ENCODE data around the gene PCK1. TPM values are rescaled to one million over a fixed set of nuclear protein-coding genes. Genes with fewer than 3 reads are reported as not detected.

PCK1 gene
- total and polyA plus RNA-seq, 2 donors (not counting 3 experiments of a cell fraction or from before 2014, with no cell fraction given) = not detected

DNA sequence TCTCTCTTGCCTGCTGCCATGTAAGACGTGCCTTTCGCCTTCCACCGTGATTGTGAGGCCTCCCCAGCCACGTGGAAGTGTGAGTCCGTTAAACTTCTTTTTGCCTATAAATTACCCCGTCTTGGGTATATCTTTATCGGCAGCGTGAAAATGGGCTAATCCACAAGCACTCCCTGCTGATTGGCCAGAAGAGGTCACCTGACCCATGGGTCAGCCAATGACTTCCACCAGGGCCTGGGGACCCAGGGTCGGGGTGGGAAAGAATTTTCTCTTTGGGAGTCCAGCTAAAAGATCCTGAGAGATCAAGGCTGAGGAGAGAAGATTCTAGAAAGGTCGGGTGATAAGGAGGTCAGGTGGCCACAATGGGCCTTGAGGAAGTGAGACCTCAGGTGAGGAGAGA, 42.2 kb downstream of the PCK1 start:
- CTCF ChIA-PET = no interaction called here
- FAIRE-seq = no peak
- POLR2A ChIA-PET = no interaction called here

More for the DNA sequence above, 42.2 kb downstream of the PCK1 start:
- Histone ChIP-seq H3K27ac (ENCODE audit: insufficient read depth, low read depth, low read length) (no peak overlapping the region), H2AFZ (ENCODE audit: low read depth, low read length) (no peak overlapping the region), H3K79me2 (ENCODE audit: control insufficient read depth, insufficient read depth, low read length) (no peaks in the 10 kb centered on the region), H3K9me3 (replicated peaks; ENCODE audit: control insufficient read depth, insufficient read depth, low read length) (no peaks in the 10 kb centered on the region), H4K20me1 (replicated peaks; ENCODE audit: control insufficient read depth, extremely low read depth, insufficient read depth, low read length) (no peaks in the 10 kb centered on the region), H3K4me3 (replicated peaks in 1 of 3; ENCODE audit: insufficient read depth in 1 of 3, low read depth in 1 of 3, low read length in 3 of 3) (no peak overlapping the region), H3K9ac (replicated peaks; ENCODE audit: extremely low read depth, insufficient read depth, low read length) (no peak overlapping the region), H3K9me1 (replicated peaks; ENCODE audit: control insufficient read depth, extremely low read depth, insufficient read depth, low read length) (no peaks in the 10 kb centered on the region), H3K4me2 (ENCODE audit: insufficient read depth, low read length) (no peak overlapping the region), H3K4me1 (ENCODE audit: control insufficient read depth, extremely low read depth, insufficient read depth, low read length) (no peaks in the 10 kb centered on the region), H3K27me3 (ENCODE audit: control insufficient read depth in 2 of 2, insufficient read depth in 2 of 2, low read length in 2 of 2) (peaks cover 2% of the 10 kb centered on the region in 2 experiments), H3K36me3 (ENCODE audit: control insufficient read depth in 2 of 2, extremely low read depth in 1 of 2, insufficient read depth in 2 of 2, low read length in 2 of 2) (no peaks in the 10 kb centered on the region)
- TF ChIP-seq EZH2 (IDR thresholded peaks at IDR 0.05; ENCODE audit: borderline replicate concordance, low read depth, low read length, severe bottlenecking) (no peak), FOS (IDR thresholded peaks at IDR 0.05; ENCODE audit: borderline replicate concordance, insufficient read depth, low read length) (no peak), JUN (IDR thresholded peaks at IDR 0.05; ENCODE audit: borderline replicate concordance, insufficient read depth, insufficient read length, low read depth) (no peak), GATA2 (IDR thresholded peaks at IDR 0.05; ENCODE audit: insufficient read depth, insufficient read length, low read depth, low read length) (no peak), POLR2A (IDR thresholded peaks at IDR 0.05; ENCODE audit: low read depth, low read length) (no peak), MYC (IDR thresholded peaks at IDR 0.05; ENCODE audit: low read depth, low read length) (no peak), POLR2AphosphoS5 (IDR thresholded peaks at IDR 0.05; ENCODE audit: insufficient read depth, low read depth, low read length) (no peak)
- TF ChIP-seq, protein P1, sequence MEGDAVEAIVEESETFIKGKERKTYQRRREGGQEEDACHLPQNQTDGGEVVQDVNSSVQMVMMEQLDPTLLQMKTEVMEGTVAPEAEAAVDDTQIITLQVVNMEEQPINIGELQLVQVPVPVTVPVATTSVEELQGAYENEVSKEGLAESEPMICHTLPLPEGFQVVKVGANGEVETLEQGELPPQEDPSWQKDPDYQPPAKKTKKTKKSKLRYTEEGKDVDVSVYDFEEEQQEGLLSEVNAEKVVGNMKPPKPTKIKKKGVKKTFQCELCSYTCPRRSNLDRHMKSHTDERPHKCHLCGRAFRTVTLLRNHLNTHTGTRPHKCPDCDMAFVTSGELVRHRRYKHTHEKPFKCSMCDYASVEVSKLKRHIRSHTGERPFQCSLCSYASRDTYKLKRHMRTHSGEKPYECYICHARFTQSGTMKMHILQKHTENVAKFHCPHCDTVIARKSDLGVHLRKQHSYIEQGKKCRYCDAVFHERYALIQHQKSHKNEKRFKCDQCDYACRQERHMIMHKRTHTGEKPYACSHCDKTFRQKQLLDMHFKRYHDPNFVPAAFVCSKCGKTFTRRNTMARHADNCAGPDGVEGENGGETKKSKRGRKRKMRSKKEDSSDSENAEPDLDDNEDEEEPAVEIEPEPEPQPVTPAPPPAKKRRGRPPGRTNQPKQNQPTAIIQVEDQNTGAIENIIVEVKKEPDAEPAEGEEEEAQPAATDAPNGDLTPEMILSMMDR (IDR thresholded peaks at IDR 0.05; ENCODE audit: extremely low read depth in 1 of 2, insufficient read depth in 1 of 2, low read depth in 1 of 2, low read length in 2 of 2) = no peak
- TF ChIP-seq, protein P2, sequence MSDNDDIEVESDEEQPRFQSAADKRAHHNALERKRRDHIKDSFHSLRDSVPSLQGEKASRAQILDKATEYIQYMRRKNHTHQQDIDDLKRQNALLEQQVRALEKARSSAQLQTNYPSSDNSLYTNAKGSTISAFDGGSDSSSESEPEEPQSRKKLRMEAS (IDR thresholded peaks at IDR 0.05; ENCODE audit: insufficient read depth, insufficient read length) = no peak
- dilution Hi-C loops (cut with MboI; ENCODE audit: extremely low pct_ligation_motif_present, low sequenced_read_pairs) = no loop called here
- no peak for DNase-seq (ENCODE audit: low read depth, low spot score)
- no TSS peak for BruUV-seq (replicated peaks)
- intact Hi-C loops (cut with micrococcal nuclease) = no loop called here

Measured in endothelial cell of umbilical vein (primary cell).